Thoracic aorta (tissue), 2 donors: Measurements from ENCODE around the gene FOXD2. TPM values are rescaled to one million over a fixed set of nuclear protein-coding genes. Genes with fewer than 3 reads are reported as not detected.

Experiments used
- ATAC-seq: fragments of 150-250 bp; one replicate; pipeline ENCODE4 v1.8.0; 2017; ENCODE audit warnings: low read depth; ENCODE audit not compliant: insufficient number of reproducible peaks, low FRiP score
- DNase-seq: peaks from one replicate; pipeline ENCODE4 v3.0.0-alpha.2; 2020; ENCODE audit warnings: low spot score
- H3K27ac ChIP-seq, 2 donors: fragments of 200-600 bp; sonication (generic); 1 replicate in 1 of 2; 2 replicates in 1 of 2; pipeline ENCODE4 v1.5.1; 2016; ENCODE audit warnings: mild to moderate bottlenecking in 2 of 2, moderate library complexity in 2 of 2
- H3K27me3 ChIP-seq: fragments of 200-600 bp; sonication (generic); replicated peaks from 2 replicates; pipeline ENCODE4 v1.6.0; 2016; ENCODE audit warnings: mild to moderate bottlenecking; ENCODE audit not compliant: insufficient read depth
- H3K36me3 ChIP-seq: fragments of 200-600 bp; sonication (generic); one replicate; pipeline ENCODE4 v1.5.1; 2016
- H3K4me1 ChIP-seq, 2 donors: fragments of 200-600 bp; sonication (generic); 1 replicate in 1 of 2; 2 replicates in 1 of 2; pipeline versions ENCODE4 v1.5.1 to v1.6.0; 2016; ENCODE audit warnings: low read depth in 2 of 2, mild to moderate bottlenecking in 1 of 2; ENCODE audit not compliant: control insufficient read depth in 1 of 2
- H3K4me3 ChIP-seq: fragments of 200-600 bp; sonication (generic); 2 replicates; pipeline ENCODE4 v1.5.1; 2016; ENCODE audit warnings: mild to moderate bottlenecking
- H3K9me3 ChIP-seq: fragments of 200-600 bp; sonication (generic); 2 replicates; pipeline ENCODE4 v1.5.1; 2016
- total RNA-seq, 2 donors: library from RNA; depleted of rRNA; stranded (reverse); fragments of >200 nt; gene quantifications; one replicate each; pipeline versions ENCODE4 v1.1.0 to v1.2.3, GENCODE V29; 2016
- TF ChIP-seq, protein P1 (sequence below): fragments of 200-600 bp; sonication (generic); IDR thresholded peaks from one replicate; pipeline ENCODE4 v1.5.1; 2019; ENCODE audit warnings: antibody characterized with exemption

FOXD2 gene
- total RNA-seq, 2 donors from 2014 or later = 4.9 TPM

DNA sequence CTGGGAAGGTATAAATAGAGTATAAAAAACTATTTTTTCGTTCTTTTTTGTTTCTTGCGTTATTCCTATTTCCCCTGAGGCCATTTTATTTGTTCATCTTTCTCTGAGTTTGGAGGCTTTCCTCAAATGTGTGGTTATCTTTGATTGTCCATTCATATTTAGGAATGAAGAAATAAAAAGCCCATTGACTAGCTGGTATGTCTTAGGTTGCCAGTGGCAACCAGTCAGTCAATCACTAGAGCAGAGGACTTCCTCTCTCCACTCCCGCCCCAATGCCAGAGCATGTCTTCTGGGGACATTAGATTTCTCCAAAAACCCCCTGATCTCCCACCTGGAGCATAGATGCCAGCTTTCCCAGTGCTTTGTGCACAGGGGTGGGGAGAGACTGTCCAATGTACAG is 42.4 kb upstream of the FOXD2 start:
- TF ChIP-seq, protein P1, sequence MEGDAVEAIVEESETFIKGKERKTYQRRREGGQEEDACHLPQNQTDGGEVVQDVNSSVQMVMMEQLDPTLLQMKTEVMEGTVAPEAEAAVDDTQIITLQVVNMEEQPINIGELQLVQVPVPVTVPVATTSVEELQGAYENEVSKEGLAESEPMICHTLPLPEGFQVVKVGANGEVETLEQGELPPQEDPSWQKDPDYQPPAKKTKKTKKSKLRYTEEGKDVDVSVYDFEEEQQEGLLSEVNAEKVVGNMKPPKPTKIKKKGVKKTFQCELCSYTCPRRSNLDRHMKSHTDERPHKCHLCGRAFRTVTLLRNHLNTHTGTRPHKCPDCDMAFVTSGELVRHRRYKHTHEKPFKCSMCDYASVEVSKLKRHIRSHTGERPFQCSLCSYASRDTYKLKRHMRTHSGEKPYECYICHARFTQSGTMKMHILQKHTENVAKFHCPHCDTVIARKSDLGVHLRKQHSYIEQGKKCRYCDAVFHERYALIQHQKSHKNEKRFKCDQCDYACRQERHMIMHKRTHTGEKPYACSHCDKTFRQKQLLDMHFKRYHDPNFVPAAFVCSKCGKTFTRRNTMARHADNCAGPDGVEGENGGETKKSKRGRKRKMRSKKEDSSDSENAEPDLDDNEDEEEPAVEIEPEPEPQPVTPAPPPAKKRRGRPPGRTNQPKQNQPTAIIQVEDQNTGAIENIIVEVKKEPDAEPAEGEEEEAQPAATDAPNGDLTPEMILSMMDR = no peak
- no peak overlapping the region for H3K4me3 ChIP-seq
- no peaks in the 10 kb centered on the region for H3K27me3 ChIP-seq
- no peaks in the 10 kb centered on the region for H3K4me1 ChIP-seq
- ATAC-seq (no peak), DNase-seq (no peak)
- H3K9me3 ChIP-seq = no peaks in the 10 kb centered on the region
- H3K36me3 ChIP-seq = no peaks in the 10 kb centered on the region
- H3K27ac ChIP-seq = no peak overlapping the region

DNA sequence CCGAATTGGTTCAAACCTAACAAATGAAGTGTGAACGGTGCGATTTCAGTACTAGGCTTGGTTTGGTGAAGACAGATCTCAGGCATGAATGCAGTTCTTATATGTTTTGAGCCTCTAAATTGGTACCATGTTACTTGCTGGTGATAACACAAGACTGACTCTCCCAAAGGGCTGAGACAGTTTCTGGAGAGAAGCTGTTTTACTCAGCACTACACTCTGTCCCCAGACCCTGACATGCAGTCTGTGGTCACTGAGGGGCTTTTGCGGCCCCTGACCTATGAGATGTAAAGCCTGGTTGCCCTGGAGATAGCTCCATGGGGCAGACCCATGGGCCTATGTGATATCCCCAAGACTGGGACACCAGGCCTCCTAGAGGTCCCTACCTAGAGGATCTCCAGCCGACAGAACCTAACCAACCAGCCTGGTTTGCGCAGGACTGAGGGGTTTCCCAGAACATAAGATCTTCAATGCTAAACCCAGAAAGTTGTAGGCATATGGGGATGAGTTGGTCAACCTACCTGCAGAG is 41.1 kb upstream of the FOXD2 start:
- TF ChIP-seq, protein P1 = no peak
- H3K4me1 ChIP-seq = no peaks in the 10 kb centered on the region
- no peaks in the 10 kb centered on the region for H3K27me3 ChIP-seq
- H3K4me3 ChIP-seq = no peak overlapping the region
- no peaks in the 10 kb centered on the region for H3K36me3 ChIP-seq
- H3K9me3 ChIP-seq = no peaks in the 10 kb centered on the region
- ATAC-seq = no peak
- no peak for DNase-seq
- no peak overlapping the region for H3K27ac ChIP-seq

DNA sequence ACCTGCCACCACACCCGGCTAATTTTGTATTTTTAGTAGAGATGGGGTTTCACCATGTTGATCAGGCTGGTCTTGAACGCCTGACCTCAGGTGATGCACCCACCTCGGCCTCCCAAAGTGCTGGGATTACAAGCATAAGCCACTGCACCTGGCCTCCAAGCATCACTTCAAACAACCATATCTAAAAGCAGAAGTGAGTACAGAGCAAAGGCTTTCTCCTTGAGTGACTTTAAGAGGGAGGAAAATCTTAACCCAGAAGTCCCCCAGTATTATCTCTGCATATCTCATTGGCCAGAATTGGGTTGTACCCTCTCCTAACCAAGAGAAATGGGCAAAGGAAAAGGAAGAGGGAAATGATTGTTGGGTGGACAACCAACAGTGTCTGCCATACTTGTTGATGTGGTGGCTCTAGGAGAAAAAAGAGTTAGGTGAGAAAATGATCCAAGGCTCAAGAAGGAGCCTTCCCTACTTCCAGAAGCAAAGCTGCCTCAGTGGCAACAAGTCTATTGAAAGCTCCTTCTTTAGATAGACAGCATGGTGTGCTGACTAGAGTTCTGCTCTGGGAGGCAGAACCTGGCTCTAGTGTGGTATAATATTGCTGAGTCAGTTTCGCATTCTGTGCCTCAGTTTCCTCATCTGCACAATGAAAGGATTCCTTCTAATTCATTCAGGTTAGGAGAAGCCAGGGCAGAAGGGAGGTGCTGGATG is 38.6 kb upstream of the FOXD2 start:
- Histone ChIP-seq H3K27me3 (no peaks in the 10 kb centered on the region), H3K36me3 (no peaks in the 10 kb centered on the region), H3K4me3 (no peak overlapping the region), H3K9me3 (no peaks in the 10 kb centered on the region), H3K4me1 (no peaks in the 10 kb centered on the region), H3K27ac (no peak overlapping the region)
- TF ChIP-seq, protein P1 = no peak
- no peak for DNase-seq
- ATAC-seq = no peak

DNA sequence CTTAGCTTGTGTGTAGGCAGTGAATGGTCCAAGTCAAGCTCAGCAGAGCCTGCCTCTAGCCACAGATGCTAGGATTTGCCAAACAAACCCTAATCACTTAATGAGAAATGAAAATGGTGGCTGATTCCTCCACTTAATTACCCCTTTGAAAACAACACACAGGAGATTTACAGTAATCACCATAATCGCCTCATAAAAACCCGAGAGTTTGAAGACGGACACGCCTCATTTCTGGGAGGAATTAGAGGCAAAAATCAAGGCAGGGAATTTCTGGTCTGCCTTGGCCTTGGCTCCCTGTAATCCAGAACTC is 38.0 kb upstream of the FOXD2 start:
- no peaks in the 10 kb centered on the region for H3K27me3 ChIP-seq
- DNase-seq = no peak
- ATAC-seq = no peak
- H3K4me1 ChIP-seq = no peaks in the 10 kb centered on the region
- H3K27ac ChIP-seq = no peak overlapping the region
- H3K4me3 ChIP-seq = no peak overlapping the region
- TF ChIP-seq, protein P1 = no peak
- H3K36me3 ChIP-seq = no peaks in the 10 kb centered on the region
- no peaks in the 10 kb centered on the region for H3K9me3 ChIP-seq

DNA sequence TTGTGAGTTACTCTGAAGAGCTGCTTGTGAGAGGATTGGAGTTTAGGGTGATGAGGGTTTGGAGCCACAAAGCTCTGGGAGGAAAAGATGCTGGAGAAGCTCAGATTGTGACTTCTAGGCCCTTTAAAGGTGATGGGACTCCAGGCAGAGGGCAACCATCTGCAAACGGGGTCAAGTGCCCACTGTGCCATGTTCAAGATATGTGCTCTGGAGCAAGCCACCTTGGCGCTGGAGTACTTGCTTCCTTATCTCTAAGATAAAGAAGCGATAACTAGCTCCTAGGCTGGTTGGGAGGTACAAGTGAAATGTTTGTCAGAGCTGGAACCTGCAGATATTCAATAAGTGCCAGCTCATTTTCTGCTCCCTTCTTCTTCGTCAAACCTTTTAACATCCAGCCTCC is 36.1 kb upstream of the FOXD2 start:
- H3K27me3 ChIP-seq = no peaks in the 10 kb centered on the region
- H3K9me3 ChIP-seq = no peaks in the 10 kb centered on the region
- ATAC-seq (no peak), DNase-seq (no peak)
- no peaks in the 10 kb centered on the region for H3K36me3 ChIP-seq
- TF ChIP-seq, protein P1 = no peak
- no peak overlapping the region for H3K4me3 ChIP-seq
- H3K4me1 ChIP-seq = no peaks in the 10 kb centered on the region
- no peak overlapping the region for H3K27ac ChIP-seq
